Hematopoietic multipotent progenitor cell (in vitro differentiated cells): ENCODE measurements around the gene APOBEC3G. TPM values are rescaled to one million over a fixed set of nuclear protein-coding genes. Genes with fewer than 3 reads are reported as not detected.

Experiments
- small RNA-seq: library from RNA; depleted of rRNA; stranded (forward); fragments of <200 nt; gene quantifications from one replicate; pipeline ENCODE3, GENCODE V24; 2012
- total RNA-seq: library from RNA; depleted of rRNA; stranded (reverse); fragments of >200 nt; gene quantifications from one replicate; pipeline ENCODE4 v1.2.3, GENCODE V29; 2012

APOBEC3G gene
- total RNA-seq, 1 donor: 38.8 TPM

Small RNA genes lying within 50 kb of the gene (small RNA-seq; reads per million reads assigned to genes)
- gene AL022318.2: not detected
- gene COX5BP7: not detected

Other genes starting within 250 kb of the APOBEC3G start
- 0.27 TPM for gene NPTXR, start 233.2 kb upstream of the APOBEC3G start, total RNA-seq
- gene CBX6, start 205.1 kb upstream of the APOBEC3G start, total RNA-seq: 15.6 TPM
- gene APOBEC3A, start 119.7 kb upstream of the APOBEC3G start, total RNA-seq: 1.9 TPM
- gene APOBEC3B, start 94.9 kb upstream of the APOBEC3G start, total RNA-seq: 1.6 TPM
- gene APOBEC3C, start 63.0 kb upstream of the APOBEC3G start, total RNA-seq: 12.9 TPM
- gene APOBEC3D, start 56.1 kb upstream of the APOBEC3G start, total RNA-seq: 7.3 TPM
- 8.9 TPM for gene APOBEC3F, start 36.4 kb upstream of the APOBEC3G start, total RNA-seq
- gene APOBEC3H, start 20.0 kb downstream of the APOBEC3G start, total RNA-seq: 0.27 TPM
- 10.0 TPM for gene CBX7, start 75.4 kb downstream of the APOBEC3G start, total RNA-seq
- gene PDGFB, start 167.7 kb downstream of the APOBEC3G start, total RNA-seq: 0.27 TPM
- gene RPL3, start 242.3 kb downstream of the APOBEC3G start, total RNA-seq: 10,531 TPM